OCI-LY1 (cell line): Measurements from ENCODE around the gene RTL3.

Source experiments
- H2AFZ ChIP-seq: fragments of 200-600 bp; sonication (generic), shearing (Covaris generic); 2 replicates; pipeline ENCODE4 v1.6.0; 2014; ENCODE audit warnings: antibody characterized with exemption, mild to moderate bottlenecking, low read length
- H3F3A ChIP-seq: fragments of 200-600 bp; sonication (generic), shearing (Covaris generic); 2 replicates; pipeline ENCODE4 v1.6.0; 2014; ENCODE audit warnings: mild to moderate bottlenecking, antibody characterized with exemption, low read length, moderate library complexity; ENCODE audit not compliant: insufficient read depth
- H3K27ac ChIP-seq: fragments of 200-600 bp; sonication (generic); 2 replicates; pipeline ENCODE4 v1.5.1; 2014; ENCODE audit warnings: low read length, mixed run types, mild to moderate bottlenecking, low read depth; ENCODE audit not compliant: poor library complexity, severe bottlenecking
- H3K27me3 ChIP-seq: fragments of 200-600 bp; sonication (generic); 2 replicates; pipeline ENCODE4 v1.6.0; 2014; ENCODE audit warnings: antibody characterized with exemption, mild to moderate bottlenecking, low read length, moderate library complexity; ENCODE audit not compliant: insufficient read depth
- H3K36me3 ChIP-seq: fragments of 200-600 bp; sonication (generic); 2 replicates; pipeline ENCODE4 v1.6.1; 2014; ENCODE audit warnings: mild to moderate bottlenecking, antibody characterized with exemption, low read length, moderate library complexity, mixed read lengths; ENCODE audit not compliant: insufficient read depth
- H3K4me1 ChIP-seq: fragments of 200-600 bp; sonication (generic); 2 replicates; pipeline ENCODE4 v1.5.1; 2014; ENCODE audit warnings: mild to moderate bottlenecking, low read length, moderate library complexity; ENCODE audit not compliant: insufficient read depth, severe bottlenecking
- H3K4me2 ChIP-seq: fragments of 200-600 bp; sonication (generic), shearing (Covaris generic); 2 replicates; pipeline ENCODE4 v1.6.1; 2014; ENCODE audit warnings: low read length
- H3K4me3 ChIP-seq: fragments of 200-600 bp; sonication (generic); 2 replicates; pipeline ENCODE4 v1.5.1; 2014; ENCODE audit warnings: low read length, low read depth, mild to moderate bottlenecking, mixed read lengths; ENCODE audit not compliant: poor library complexity, severe bottlenecking
- H3K79me2 ChIP-seq: fragments of 200-600 bp; shearing (Covaris generic); 2 replicates; pipeline ENCODE4 v1.6.1; 2016; ENCODE audit warnings: mixed run types, low read length, mixed read lengths; ENCODE audit not compliant: insufficient read depth
- H3K9ac ChIP-seq: fragments of 200-600 bp; sonication (generic), shearing (Covaris generic); 2 replicates; pipeline ENCODE4 v1.6.1; 2014; ENCODE audit warnings: mild to moderate bottlenecking, low read length, mixed read lengths
- H3K9me2 ChIP-seq: fragments of 200-600 bp; sonication (generic), shearing (Covaris generic); 2 replicates; pipeline ENCODE4 v1.6.1; 2014; ENCODE audit warnings: low read depth, mild to moderate bottlenecking, low read length, mixed read lengths
- H3K9me3 ChIP-seq: fragments of 200-600 bp; shearing (Covaris generic); 2 replicates; pipeline ENCODE4 v1.6.1; 2014; ENCODE audit warnings: low read length, mixed read lengths
- H4K20me1 ChIP-seq: fragments of 200-600 bp; sonication (generic), shearing (Covaris generic); 2 replicates; pipeline ENCODE4 v1.6.0; 2016; ENCODE audit warnings: mild to moderate bottlenecking, low read length; ENCODE audit not compliant: insufficient read depth
- CTCF ChIP-seq: fragments of 200-600 bp; sonication (generic), shearing (Covaris generic); IDR thresholded peaks from 2 replicates; pipeline ENCODE4 v1.5.1; 2017; ENCODE audit warnings: mild to moderate bottlenecking, antibody characterized with exemption, low read length, moderate library complexity, mixed read lengths
- EZH2 ChIP-seq: fragments of 200-600 bp; sonication (generic), shearing (Covaris generic); IDR thresholded peaks from 2 replicates; pipeline ENCODE4 v1.8.0; 2017; ENCODE audit warnings: borderline replicate concordance, mixed run types, mild to moderate bottlenecking, antibody characterized with exemption, low read length, moderate library complexity, mixed read lengths

Gene RTL3

GRCh38 chrX:78661836-78662235 lies 2.7 kb upstream of the RTL3 start:
- H4K20me1 ChIP-seq: no peaks in the 10 kb centered on the region
- no peak overlapping the region for H3K9ac ChIP-seq
- H3K79me2 ChIP-seq: no peaks in the 10 kb centered on the region
- peaks cover 32% of the 10 kb centered on the region for H3K4me1 ChIP-seq
- no peaks in the 10 kb centered on the region for H3K27me3 ChIP-seq
- no peaks in the 10 kb centered on the region for H3K36me3 ChIP-seq
- H3K4me2 ChIP-seq: no peak overlapping the region
- H3K4me3 ChIP-seq: no peak overlapping the region
- no peaks in the 10 kb centered on the region for H3F3A ChIP-seq
- H3K9me3 ChIP-seq: no peaks in the 10 kb centered on the region
- no peak overlapping the region for H2AFZ ChIP-seq
- no peak for TF ChIP-seq CTCF
- TF ChIP-seq EZH2: no peak
- H3K27ac ChIP-seq: no peak overlapping the region
- H3K9me2 ChIP-seq: no peaks in the 10 kb centered on the region

- Histone ChIP-seq H4K20me1 (no peaks in the 10 kb centered on the region), H3K27ac (no peak overlapping the region), H3F3A (no peaks in the 10 kb centered on the region), H3K27me3 (no peaks in the 10 kb centered on the region), H3K4me1 (peaks cover 32% of the 10 kb centered on the region), H3K4me2 (no peak overlapping the region), H3K4me3 (no peak overlapping the region), H3K9ac (no peak overlapping the region), H3K9me3 (no peaks in the 10 kb centered on the region), H3K79me2 (no peaks in the 10 kb centered on the region), H2AFZ (no peak overlapping the region), H3K9me2 (no peaks in the 10 kb centered on the region), H3K36me3 (no peaks in the 10 kb centered on the region)
- no peak for TF ChIP-seq CTCF
- TF ChIP-seq EZH2: no peak
Observed at GRCh38 chrX:78659955-78660354, 827 bp upstream of the RTL3 start.

- no peaks in the 10 kb centered on the region for H4K20me1 ChIP-seq
- H3K9ac ChIP-seq: no peak overlapping the region
- H3K36me3 ChIP-seq: no peaks in the 10 kb centered on the region
- H3K27ac ChIP-seq: no peak overlapping the region
- no peaks in the 10 kb centered on the region for H3K9me2 ChIP-seq
- TF ChIP-seq EZH2: no peak
- no peak for TF ChIP-seq CTCF
- peaks cover 42% of the 10 kb centered on the region for H3K4me1 ChIP-seq
- no peaks in the 10 kb centered on the region for H3K27me3 ChIP-seq
- H3K4me2 ChIP-seq: no peak overlapping the region
- H3K9me3 ChIP-seq: no peaks in the 10 kb centered on the region
- no peaks in the 10 kb centered on the region for H3F3A ChIP-seq
- H3K4me3 ChIP-seq: no peak overlapping the region
- H2AFZ ChIP-seq: no peak overlapping the region
- H3K79me2 ChIP-seq: no peaks in the 10 kb centered on the region
Observed at GRCh38 chrX:78658414-78658813, 714 bp downstream of the RTL3 start.
